Type B pancreatic cell (in vitro differentiated cells): ENCODE results near the gene QSOX1. TPM values are rescaled to one million over a fixed set of nuclear protein-coding genes. Genes with fewer than 3 reads are reported as not detected.
A peak's percentile ranks its signal among the peaks of the same experiment; 100 is the strongest.

Experiments
- DNase-seq: peaks from one replicate; pipeline ENCODE4 v3.0.0; 2021; ENCODE audit warnings: mixed read lengths; ENCODE audit not compliant: unreplicated experiment; ENCODE audit errors: extremely low spot score
- H3K27ac Mint-ChIP-seq: 2 replicates; pipeline ENCODE4 v1.8.0; 2021; ENCODE audit warnings: mild to moderate bottlenecking, mixed read lengths
- H3K27me3 Mint-ChIP-seq: 2 replicates; pipeline ENCODE4 v1.8.0; 2021; ENCODE audit warnings: mixed read lengths
- H3K36me3 Mint-ChIP-seq: 2 replicates; pipeline ENCODE4 v1.8.0; 2021; ENCODE audit warnings: mixed read lengths
- H3K4me1 Mint-ChIP-seq: one replicate; pipeline ENCODE4 v1.8.0; 2021; ENCODE audit warnings: mixed read lengths; ENCODE audit not compliant: unreplicated experiment
- H3K4me3 Mint-ChIP-seq: 2 replicates; pipeline ENCODE4 v1.8.0; 2021; ENCODE audit warnings: mild to moderate bottlenecking, mixed read lengths
- H3K9me3 Mint-ChIP-seq: 2 replicates; pipeline ENCODE4 v1.8.0; 2021; ENCODE audit warnings: mixed read lengths
- total RNA-seq: library from RNA; stranded (reverse); gene quantifications from 2 replicates; pipeline ENCODE4 v1.2.1, GENCODE V29; 2021; ENCODE audit warnings: low replicate concordance
- TF ChIP-seq, protein P1 (sequence below): fragments of 200-600 bp; sonication (generic); conservative IDR thresholded peaks from 2 replicates; pipeline ENCODE4 v1.5.0; 2021; ENCODE audit warnings: antibody characterized with exemption, mild to moderate bottlenecking

Gene QSOX1
- total RNA-seq, 1 donor from 2014 or later, result 96.0 TPM

GRCh38 chr1:180167721-180168467 is 13.2 kb downstream of the QSOX1 start:
- no peaks in the 10 kb centered on the region for H3K9me3 Mint-ChIP-seq
- H3K27me3 Mint-ChIP-seq, result no peaks in the 10 kb centered on the region
- H3K4me3 Mint-ChIP-seq, result no peak overlapping the region
- H3K36me3 Mint-ChIP-seq, result peaks cover 19% of the 10 kb centered on the region
- H3K27ac Mint-ChIP-seq, result peak overlapping the region; percentile 94
- no peak for DNase-seq
- TF ChIP-seq, protein P1, sequence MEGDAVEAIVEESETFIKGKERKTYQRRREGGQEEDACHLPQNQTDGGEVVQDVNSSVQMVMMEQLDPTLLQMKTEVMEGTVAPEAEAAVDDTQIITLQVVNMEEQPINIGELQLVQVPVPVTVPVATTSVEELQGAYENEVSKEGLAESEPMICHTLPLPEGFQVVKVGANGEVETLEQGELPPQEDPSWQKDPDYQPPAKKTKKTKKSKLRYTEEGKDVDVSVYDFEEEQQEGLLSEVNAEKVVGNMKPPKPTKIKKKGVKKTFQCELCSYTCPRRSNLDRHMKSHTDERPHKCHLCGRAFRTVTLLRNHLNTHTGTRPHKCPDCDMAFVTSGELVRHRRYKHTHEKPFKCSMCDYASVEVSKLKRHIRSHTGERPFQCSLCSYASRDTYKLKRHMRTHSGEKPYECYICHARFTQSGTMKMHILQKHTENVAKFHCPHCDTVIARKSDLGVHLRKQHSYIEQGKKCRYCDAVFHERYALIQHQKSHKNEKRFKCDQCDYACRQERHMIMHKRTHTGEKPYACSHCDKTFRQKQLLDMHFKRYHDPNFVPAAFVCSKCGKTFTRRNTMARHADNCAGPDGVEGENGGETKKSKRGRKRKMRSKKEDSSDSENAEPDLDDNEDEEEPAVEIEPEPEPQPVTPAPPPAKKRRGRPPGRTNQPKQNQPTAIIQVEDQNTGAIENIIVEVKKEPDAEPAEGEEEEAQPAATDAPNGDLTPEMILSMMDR, result no peak
- H3K4me1 Mint-ChIP-seq, result peaks cover 25% of the 10 kb centered on the region

DNA sequence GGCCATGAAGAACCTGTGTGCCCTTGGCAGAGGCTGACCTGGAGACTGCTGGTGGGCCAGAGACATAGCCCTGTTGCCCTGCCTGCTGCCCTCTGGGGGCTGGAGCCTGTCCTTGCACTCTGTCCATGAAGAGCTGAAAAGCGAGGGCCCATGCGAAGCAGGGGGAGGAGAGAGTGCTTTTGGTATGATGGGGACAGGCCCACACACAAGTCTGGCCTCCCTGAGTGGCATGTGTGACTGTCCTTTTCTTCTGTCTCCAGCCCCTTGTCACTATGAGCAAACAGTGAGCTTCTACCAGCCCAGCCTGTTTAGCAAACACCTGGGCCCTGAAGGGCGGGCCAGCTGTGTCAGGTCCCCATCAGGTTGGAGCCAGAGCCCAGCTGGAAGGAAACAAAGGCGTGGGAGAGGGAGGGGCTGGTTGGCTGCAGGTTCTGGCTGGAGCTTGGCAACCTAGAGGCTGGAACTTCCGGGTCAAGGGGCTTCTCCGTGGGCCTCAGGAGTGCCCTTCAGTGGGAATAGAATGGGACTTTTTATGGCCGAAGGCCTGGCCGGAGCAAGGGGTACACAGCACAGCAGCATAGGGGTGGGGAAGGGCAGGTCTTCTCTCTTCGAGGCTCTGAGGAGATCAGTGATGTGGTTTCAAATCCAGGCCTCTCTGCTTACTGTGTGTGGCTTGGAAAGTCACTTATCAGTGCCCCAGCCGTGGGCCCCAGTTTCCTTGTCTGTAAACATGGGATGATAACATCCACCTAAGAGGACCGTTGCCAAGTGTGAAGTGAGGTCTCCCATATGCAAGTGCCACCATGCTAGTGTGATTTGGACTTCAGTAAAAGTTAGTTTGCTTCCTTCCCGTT is 14.3 kb downstream of the QSOX1 start:
- Mint-ChIP-seq H3K4me3 (peak overlapping the region; percentile 57), H3K27ac (peak overlapping the region; percentile 94), H3K4me1 (peaks cover 25% of the 10 kb centered on the region), H3K36me3 (peaks cover 19% of the 10 kb centered on the region), H3K9me3 (no peaks in the 10 kb centered on the region), H3K27me3 (no peaks in the 10 kb centered on the region)
- TF ChIP-seq, protein P1, result peak; percentile 75
- no peak for DNase-seq

GRCh38 chr1:180169640-180170195 is 15.0 kb downstream of the QSOX1 start:
- peak overlapping the region; percentile 76 for H3K27ac Mint-ChIP-seq
- DNase-seq, result no peak
- H3K36me3 Mint-ChIP-seq, result peaks cover 16% of the 10 kb centered on the region
- H3K4me1 Mint-ChIP-seq, result peaks cover 22% of the 10 kb centered on the region
- H3K27me3 Mint-ChIP-seq, result no peaks in the 10 kb centered on the region
- no peak overlapping the region for H3K4me3 Mint-ChIP-seq
- TF ChIP-seq, protein P1, result no peak
- no peaks in the 10 kb centered on the region for H3K9me3 Mint-ChIP-seq

DNA sequence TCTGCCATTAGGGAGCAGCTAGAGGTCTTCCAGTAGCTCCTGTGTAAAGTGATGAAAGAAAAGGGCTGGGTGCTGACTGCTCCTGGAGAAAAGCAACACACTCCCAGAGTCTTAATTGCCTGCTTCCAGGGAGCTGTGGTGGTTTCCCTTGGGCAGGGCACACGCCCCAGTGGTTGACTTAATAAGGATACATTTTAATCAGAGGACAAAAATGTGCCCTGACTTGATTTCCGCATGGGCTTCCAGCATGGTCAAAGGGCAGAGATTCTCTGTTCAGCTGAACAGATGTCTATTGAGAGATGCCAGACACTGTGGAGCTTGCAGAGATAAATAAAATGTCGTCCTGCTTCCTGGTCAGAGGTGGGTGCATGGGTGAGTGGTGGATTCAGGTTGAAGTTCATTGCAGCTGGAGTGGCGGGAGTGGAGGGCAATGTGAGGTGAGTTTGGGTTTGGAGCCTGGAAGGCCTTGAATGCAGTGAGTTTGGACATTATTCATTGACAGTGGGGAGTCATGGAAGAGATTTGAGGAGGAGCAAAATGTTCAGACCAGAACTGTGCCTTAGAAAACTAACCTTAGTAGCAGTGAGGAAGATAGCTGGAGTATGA is 16.0 kb downstream of the QSOX1 start:
- Mint-ChIP-seq H3K27ac (peak overlapping the region; percentile 66), H3K36me3 (peaks cover 10% of the 10 kb centered on the region), H3K9me3 (no peaks in the 10 kb centered on the region), H3K4me1 (peaks cover 16% of the 10 kb centered on the region), H3K4me3 (no peak overlapping the region), H3K27me3 (no peaks in the 10 kb centered on the region)
- TF ChIP-seq, protein P1, result no peak
- DNase-seq, result no peak

GRCh38 chr1:180171691-180172090 is 17.0 kb downstream of the QSOX1 start:
- DNase-seq, result no peak
- Mint-ChIP-seq H3K4me3 (no peak overlapping the region), H3K27ac (no peak overlapping the region), H3K4me1 (peaks cover 15% of the 10 kb centered on the region), H3K27me3 (no peaks in the 10 kb centered on the region), H3K9me3 (no peaks in the 10 kb centered on the region), H3K36me3 (peaks cover 8% of the 10 kb centered on the region)
- TF ChIP-seq, protein P1, result no peak
